Pulmonary artery endothelial cell (primary cell): ENCODE results near the gene FGD6. TPM values are rescaled to one million over a fixed set of nuclear protein-coding genes. Genes with fewer than 3 reads are reported as not detected.
A peak's percentile ranks its signal among the peaks of the same experiment; 100 is the strongest.
"Not testable (repeated sequence)": the region's sequence is repeated elsewhere in the genome, so short reads cannot be mapped to it uniquely, and the experiment has no call there.

ENCODE experiments used
- DNase-seq: peaks from one replicate; pipeline ENCODE4 v3.0.0-alpha.2; 2011; ENCODE audit warnings: low read depth, low spot score
- total RNA-seq: library from RNA; depleted of rRNA; stranded (reverse); fragments of >200 nt; gene quantifications from 2 replicates; pipeline ENCODE4 v1.2.3, GENCODE V29; 2014

The FGD6 gene
- total RNA-seq, 1 donor from 2014 or later = 15.0 TPM

- not testable (repeated sequence) for DNase-seq
Measured at GRCh38 chr12:95095866-95096265, 121.4 kb downstream of the FGD6 start.

GRCh38 chr12:95089462-95089861, 127.8 kb downstream of the FGD6 start:
- no peak for DNase-seq

- DNase-seq = no peak
Measured at GRCh38 chr12:95088379-95088778, 128.9 kb downstream of the FGD6 start.

GRCh38 chr12:95085612-95086011, 131.7 kb downstream of the FGD6 start:
- DNase-seq = no peak

GRCh38 chr12:95083938-95084337, 133.3 kb downstream of the FGD6 start:
- peak; percentile 56 for DNase-seq

- DNase-seq = no peak
Measured at GRCh38 chr12:95083471-95083870, 133.8 kb downstream of the FGD6 start.

- no peak for DNase-seq
Measured at GRCh38 chr12:95077341-95077740, 139.9 kb downstream of the FGD6 start.

- no peak for DNase-seq
Measured at GRCh38 chr12:95074766-95075165, 142.5 kb downstream of the FGD6 start.

- no peak for DNase-seq
Measured at GRCh38 chr12:95073698-95074520, 143.4 kb downstream of the FGD6 start.

GRCh38 chr12:95072900-95073697, 144.2 kb downstream of the FGD6 start, which contains the start of gene NR2C1:
Gene NR2C1 (minus strand): TSS chr12:95073618. CDS start chr12:95067384, 6,234 bp downstream.
- peak; percentile 83 for DNase-seq

GRCh38 chr12:95070378-95070777, 146.9 kb downstream of the FGD6 start:
- no peak for DNase-seq

GRCh38 chr12:95066091-95066855, 151.0 kb downstream of the FGD6 start:
- no peak for DNase-seq

- DNase-seq = no peak
Measured at GRCh38 chr12:95060951-95061350, 156.3 kb downstream of the FGD6 start.

- no peak for DNase-seq
Measured at GRCh38 chr12:95059984-95060383, 157.3 kb downstream of the FGD6 start.

- no peak for DNase-seq
Measured at GRCh38 chr12:95057424-95057823, 159.8 kb downstream of the FGD6 start.

- DNase-seq = no peak
Measured at GRCh38 chr12:95055057-95055456, 162.2 kb downstream of the FGD6 start.

- DNase-seq = no peak
Measured at GRCh38 chr12:95054206-95054605, 163.1 kb downstream of the FGD6 start.

- DNase-seq = no peak
Measured at GRCh38 chr12:95051241-95051640, 166.0 kb downstream of the FGD6 start.

GRCh38 chr12:95037906-95038305, 179.4 kb downstream of the FGD6 start:
- no peak for DNase-seq

GRCh38 chr12:95034750-95035149, 182.5 kb downstream of the FGD6 start:
- no peak for DNase-seq
